Rectal smooth muscle tissue (tissue), 1 donor: ENCODE results near the gene FOXP1.

Experiments used
- H3K27ac ChIP-seq: one replicate; pipeline ENCODE4 v1.7.0; 2013; ENCODE audit warnings: low read depth, low read length, inconsistent platforms
- H3K27me3 ChIP-seq: one replicate; pipeline ENCODE4 v1.7.0; 2013; ENCODE audit warnings: low read length; ENCODE audit not compliant: control insufficient read depth, insufficient read depth
- H3K36me3 ChIP-seq: one replicate; pipeline ENCODE4 v1.7.0; 2013; ENCODE audit warnings: low read length; ENCODE audit not compliant: control insufficient read depth, insufficient read depth
- H3K4me1 ChIP-seq: one replicate; pipeline ENCODE4 v1.7.0; 2013; ENCODE audit warnings: low read length; ENCODE audit not compliant: control insufficient read depth, insufficient read depth
- H3K4me3 ChIP-seq: one replicate; pipeline ENCODE4 v1.7.0; 2013; ENCODE audit warnings: low read length
- H3K9ac ChIP-seq: one replicate; pipeline ENCODE4 v1.7.0; 2013; ENCODE audit warnings: low read length

Gene FOXP1

GRCh38 chr3:71063773-71064290 lies 519.7 kb downstream of the FOXP1 start:
- H3K4me1 ChIP-seq, result peaks cover 30% of the 10 kb centered on the region

GRCh38 chr3:71062952-71063772 lies 520.4 kb downstream of the FOXP1 start:
- Histone ChIP-seq H3K27me3 (no peaks in the 10 kb centered on the region), H3K4me1 (peaks cover 35% of the 10 kb centered on the region), H3K27ac (peak overlapping the region; percentile 96), H3K4me3 (peak overlapping the region; percentile 95), H3K36me3 (no peaks in the 10 kb centered on the region), H3K9ac (peak overlapping the region; percentile 86)

More at GRCh38 chr3:71063773-71064290, 519.7 kb downstream of the FOXP1 start:
- Histone ChIP-seq H3K36me3 (no peaks in the 10 kb centered on the region), H3K27me3 (no peaks in the 10 kb centered on the region), H3K27ac (peak overlapping the region; percentile 96), H3K9ac (peak overlapping the region; percentile 86), H3K4me3 (peak overlapping the region; percentile 95)

GRCh38 chr3:71062037-71062932 lies 521.2 kb downstream of the FOXP1 start:
- H3K27me3 ChIP-seq, result no peaks in the 10 kb centered on the region
- H3K36me3 ChIP-seq, result no peaks in the 10 kb centered on the region
- peaks cover 41% of the 10 kb centered on the region for H3K4me1 ChIP-seq

GRCh38 chr3:71061581-71061980 lies 521.9 kb downstream of the FOXP1 start:
- H3K4me1 ChIP-seq, result peaks cover 38% of the 10 kb centered on the region
- peak overlapping the region; percentile 95 for H3K4me3 ChIP-seq
- peak overlapping the region; percentile 96 for H3K27ac ChIP-seq
- H3K9ac ChIP-seq, result no peak overlapping the region
- H3K36me3 ChIP-seq, result no peaks in the 10 kb centered on the region
- no peaks in the 10 kb centered on the region for H3K27me3 ChIP-seq

More at GRCh38 chr3:71062037-71062932, 521.2 kb downstream of the FOXP1 start:
- Histone ChIP-seq H3K27ac (peak overlapping the region; percentile 96), H3K9ac (no peak overlapping the region), H3K4me3 (peak overlapping the region; percentile 95)

GRCh38 chr3:71061037-71061436 lies 522.5 kb downstream of the FOXP1 start:
- no peaks in the 10 kb centered on the region for H3K36me3 ChIP-seq
- H3K27ac ChIP-seq, result peak overlapping the region; percentile 96
- H3K9ac ChIP-seq, result no peak overlapping the region
- peak overlapping the region; percentile 50 for H3K4me3 ChIP-seq
- H3K4me1 ChIP-seq, result peaks cover 42% of the 10 kb centered on the region
- no peaks in the 10 kb centered on the region for H3K27me3 ChIP-seq

- Histone ChIP-seq H3K4me3 (no peak overlapping the region), H3K4me1 (peaks cover 44% of the 10 kb centered on the region), H3K36me3 (no peaks in the 10 kb centered on the region), H3K9ac (no peak overlapping the region), H3K27ac (peak overlapping the region; percentile 96), H3K27me3 (no peaks in the 10 kb centered on the region)
Observed at GRCh38 chr3:71060536-71060935, 523.0 kb downstream of the FOXP1 start.

GRCh38 chr3:71057526-71057894 lies 526.0 kb downstream of the FOXP1 start:
- Histone ChIP-seq H3K36me3 (no peaks in the 10 kb centered on the region), H3K9ac (no peak overlapping the region), H3K4me1 (peaks cover 68% of the 10 kb centered on the region), H3K27ac (peak overlapping the region; percentile 72), H3K4me3 (peak overlapping the region; percentile 29), H3K27me3 (no peaks in the 10 kb centered on the region)

- H3K27ac ChIP-seq, result peak overlapping the region; percentile 72
- H3K4me1 ChIP-seq, result peaks cover 74% of the 10 kb centered on the region
- peaks cover 4% of the 10 kb centered on the region for H3K36me3 ChIP-seq
- H3K27me3 ChIP-seq, result no peaks in the 10 kb centered on the region
- no peak overlapping the region for H3K9ac ChIP-seq
- no peak overlapping the region for H3K4me3 ChIP-seq
Observed at GRCh38 chr3:71056327-71056726, 527.2 kb downstream of the FOXP1 start.

GRCh38 chr3:71055257-71056001 lies 528.1 kb downstream of the FOXP1 start:
- H3K27me3 ChIP-seq, result no peaks in the 10 kb centered on the region
- H3K4me3 ChIP-seq, result no peak overlapping the region
- H3K9ac ChIP-seq, result no peak overlapping the region
- peak overlapping the region; percentile 72 for H3K27ac ChIP-seq
- peaks cover 80% of the 10 kb centered on the region for H3K4me1 ChIP-seq
- peaks cover 4% of the 10 kb centered on the region for H3K36me3 ChIP-seq

- Histone ChIP-seq H3K27me3 (no peaks in the 10 kb centered on the region), H3K4me3 (no peak overlapping the region), H3K9ac (no peak overlapping the region), H3K4me1 (peaks cover 83% of the 10 kb centered on the region), H3K36me3 (peaks cover 4% of the 10 kb centered on the region), H3K27ac (no peak overlapping the region)
Observed at GRCh38 chr3:71054312-71054711, 529.2 kb downstream of the FOXP1 start.

GRCh38 chr3:71053495-71053894 lies 530.0 kb downstream of the FOXP1 start:
- peaks cover 4% of the 10 kb centered on the region for H3K36me3 ChIP-seq
- H3K9ac ChIP-seq, result no peak overlapping the region
- H3K27me3 ChIP-seq, result no peaks in the 10 kb centered on the region
- H3K4me1 ChIP-seq, result peaks cover 84% of the 10 kb centered on the region
- peak overlapping the region; percentile 83 for H3K27ac ChIP-seq
- H3K4me3 ChIP-seq, result no peak overlapping the region

- H3K36me3 ChIP-seq, result peaks cover 4% of the 10 kb centered on the region
- peaks cover 86% of the 10 kb centered on the region for H3K4me1 ChIP-seq
- H3K27me3 ChIP-seq, result no peaks in the 10 kb centered on the region
- no peak overlapping the region for H3K9ac ChIP-seq
- peak overlapping the region; percentile 83 for H3K27ac ChIP-seq
- peak overlapping the region; percentile 11 for H3K4me3 ChIP-seq
Observed at GRCh38 chr3:71052716-71053115, 530.8 kb downstream of the FOXP1 start.
